Kidney (tissue), 14 donors: ENCODE data around the gene LAMB3. TPM values are rescaled to one million over a fixed set of nuclear protein-coding genes. Genes with fewer than 3 reads are reported as not detected.

Experiments used
- DNase-seq, 5 donors: peaks; one replicate each; pipeline ENCODE4 v3.0.0-alpha.2; 2013 to 2020
- FAIRE-seq: peaks from 2 replicates; lab custom pipeline; 2012; peaks lifted over from hg19 to GRCh38; lab: Jason Lieb, UNC
- H3K27ac ChIP-seq, 2 donors: one replicate each; pipeline ENCODE4 v1.7.0; 2013; ENCODE audit warnings: low read depth in 2 of 2, low read length in 2 of 2, inconsistent platforms in 1 of 2
- H3K27me3 ChIP-seq: one replicate; pipeline ENCODE4 v1.7.1; 2013; ENCODE audit warnings: low read length, inconsistent platforms; ENCODE audit not compliant: control insufficient read depth, insufficient read depth
- H3K36me3 ChIP-seq, 3 donors: one replicate each; pipeline versions ENCODE4 v1.7.0 to v1.7.1; 2013; ENCODE audit warnings: low read length in 3 of 3, control low read depth in 1 of 3, inconsistent platforms in 1 of 3; ENCODE audit not compliant: insufficient read depth in 3 of 3, control insufficient read depth in 2 of 3
- H3K4me1 ChIP-seq, 3 donors: one replicate each; pipeline versions ENCODE4 v1.7.0 to v1.7.1; 2013; ENCODE audit warnings: low read length in 3 of 3, inconsistent platforms in 1 of 3, low read depth in 1 of 3; ENCODE audit not compliant: control insufficient read depth in 2 of 3, insufficient read depth in 2 of 3
- H3K4me3 ChIP-seq, 3 donors: one replicate each; pipeline versions ENCODE4 v1.7.0 to v1.8.1; 2013; ENCODE audit warnings: low read length in 3 of 3, control low read depth in 1 of 3, inconsistent platforms in 1 of 3
- H3K9ac ChIP-seq, 3 donors: one replicate each; pipeline versions ENCODE4 v1.7.0 to v1.7.1; 2013; ENCODE audit warnings: low read length in 3 of 3, control low read depth in 1 of 3, inconsistent platforms in 1 of 3
- H3K9me3 ChIP-seq, 3 donors: one replicate each; pipeline versions ENCODE4 v1.7.0 to v1.7.1; 2013; ENCODE audit warnings: low read length in 3 of 3, control low read depth in 1 of 3, inconsistent platforms in 1 of 3; ENCODE audit not compliant: control insufficient read depth in 2 of 3, insufficient read depth in 1 of 3
- intact Hi-C: fragments of 100-400 bp; cut with DNase I; formaldehyde crosslinking; loops from one replicate; pipeline ENCODE4 v1.11.1; 2022
- polyA plus RNA-seq: library from polyadenylated mRNA; stranded (reverse); fragments of 350-450 nt; fragmentation: Illumina TruSeq; extraction: RNeasy Lipid Tissue Mini Kit (QIAGEN cat#74804); gene quantifications from one replicate; pipeline ENCODE4 v1.2.3, GENCODE V29; 2014; ENCODE audit warnings: low read depth, low replicate concordance; ENCODE audit not compliant: insufficient read depth
- total RNA-seq: library from RNA; stranded (reverse); fragmentation: NEBNext Ultra II Directional; extraction: Animal tissue kit (Norgen Biotek cat#: 25700); gene quantifications from one replicate; pipeline ENCODE4 v1.2.1, GENCODE V29; 2021
- TF ChIP-seq, protein P1 (sequence below): IDR thresholded peaks from 3 replicates; pipeline ENCODE4 v1.5.1; 2012; ENCODE audit warnings: mild to moderate bottlenecking, moderate library complexity, borderline replicate concordance; ENCODE audit not compliant: insufficient read depth; ENCODE audit errors: extremely low read depth
- donor health status: control.
- donor health status: control.
- donor health status: control.
- donor health status: control.
- donor health status: control.
- donor health status: DM: yes; HTN: yes; CAD: no.
- donor health status: Normal renal cell carcinoma (clear cell type).

LAMB3 gene
- total and polyA plus RNA-seq, 2 donors from 2014 or later = 2.5 to 59.7 TPM

DNA sequence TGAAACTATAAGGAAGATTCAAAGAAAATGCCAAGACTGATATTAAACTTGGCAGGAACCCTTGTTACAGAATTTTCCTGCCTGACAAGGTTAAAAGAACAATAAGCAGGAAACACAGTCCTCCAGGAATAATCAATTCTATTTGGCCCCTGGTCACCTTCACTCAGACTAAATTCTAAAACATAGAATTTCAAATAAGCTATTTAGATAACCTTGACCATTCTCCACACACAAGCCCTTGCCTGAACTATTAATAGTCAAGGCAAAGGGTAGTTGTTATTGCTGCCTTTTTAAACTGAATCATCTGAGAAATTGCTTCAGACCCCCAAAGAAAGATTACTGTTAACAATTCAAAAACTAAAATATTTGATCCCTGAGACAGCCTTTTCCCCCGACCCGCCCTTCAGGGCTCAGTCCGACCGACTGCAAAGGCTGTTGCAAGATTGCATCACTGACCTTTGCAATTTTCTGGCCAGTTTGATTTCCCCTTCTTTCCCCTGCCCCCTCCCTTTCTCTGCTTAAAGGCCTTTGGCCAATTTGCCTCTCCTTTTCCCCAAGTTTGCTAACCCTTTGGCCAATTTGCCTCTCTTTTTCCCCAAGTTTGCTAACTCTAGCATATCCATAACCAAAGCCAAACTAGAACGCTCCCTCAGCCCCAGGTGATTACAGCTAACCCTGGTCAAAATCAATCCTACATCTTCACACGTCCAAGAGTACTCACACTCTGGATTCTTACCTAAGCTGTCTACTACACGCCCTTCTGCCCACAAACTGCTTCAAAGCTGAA lies 21.6 kb upstream of the LAMB3 start:
- peak overlapping the region in 1 of 3 donors; percentile 85 for H3K4me3 ChIP-seq
- DNase-seq = no peak
- no peak for FAIRE-seq
- intact Hi-C loops = no loop called here
- H3K4me1 ChIP-seq = peaks cover 3 to 34% (median 27%) of the 10 kb centered on the region in 3 donors
- H3K9me3 ChIP-seq = peaks cover 0 to 5% (median 0%) of the 10 kb centered on the region in 3 donors
- H3K36me3 ChIP-seq = no peaks in the 10 kb centered on the region
- peak overlapping the region in 1 of 3 donors; percentile 83 for H3K9ac ChIP-seq
- no peaks in the 10 kb centered on the region for H3K27me3 ChIP-seq
- TF ChIP-seq, protein P1, sequence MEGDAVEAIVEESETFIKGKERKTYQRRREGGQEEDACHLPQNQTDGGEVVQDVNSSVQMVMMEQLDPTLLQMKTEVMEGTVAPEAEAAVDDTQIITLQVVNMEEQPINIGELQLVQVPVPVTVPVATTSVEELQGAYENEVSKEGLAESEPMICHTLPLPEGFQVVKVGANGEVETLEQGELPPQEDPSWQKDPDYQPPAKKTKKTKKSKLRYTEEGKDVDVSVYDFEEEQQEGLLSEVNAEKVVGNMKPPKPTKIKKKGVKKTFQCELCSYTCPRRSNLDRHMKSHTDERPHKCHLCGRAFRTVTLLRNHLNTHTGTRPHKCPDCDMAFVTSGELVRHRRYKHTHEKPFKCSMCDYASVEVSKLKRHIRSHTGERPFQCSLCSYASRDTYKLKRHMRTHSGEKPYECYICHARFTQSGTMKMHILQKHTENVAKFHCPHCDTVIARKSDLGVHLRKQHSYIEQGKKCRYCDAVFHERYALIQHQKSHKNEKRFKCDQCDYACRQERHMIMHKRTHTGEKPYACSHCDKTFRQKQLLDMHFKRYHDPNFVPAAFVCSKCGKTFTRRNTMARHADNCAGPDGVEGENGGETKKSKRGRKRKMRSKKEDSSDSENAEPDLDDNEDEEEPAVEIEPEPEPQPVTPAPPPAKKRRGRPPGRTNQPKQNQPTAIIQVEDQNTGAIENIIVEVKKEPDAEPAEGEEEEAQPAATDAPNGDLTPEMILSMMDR = no peak
- H3K27ac ChIP-seq = peak overlapping the region; percentile 87 to 91

DNA sequence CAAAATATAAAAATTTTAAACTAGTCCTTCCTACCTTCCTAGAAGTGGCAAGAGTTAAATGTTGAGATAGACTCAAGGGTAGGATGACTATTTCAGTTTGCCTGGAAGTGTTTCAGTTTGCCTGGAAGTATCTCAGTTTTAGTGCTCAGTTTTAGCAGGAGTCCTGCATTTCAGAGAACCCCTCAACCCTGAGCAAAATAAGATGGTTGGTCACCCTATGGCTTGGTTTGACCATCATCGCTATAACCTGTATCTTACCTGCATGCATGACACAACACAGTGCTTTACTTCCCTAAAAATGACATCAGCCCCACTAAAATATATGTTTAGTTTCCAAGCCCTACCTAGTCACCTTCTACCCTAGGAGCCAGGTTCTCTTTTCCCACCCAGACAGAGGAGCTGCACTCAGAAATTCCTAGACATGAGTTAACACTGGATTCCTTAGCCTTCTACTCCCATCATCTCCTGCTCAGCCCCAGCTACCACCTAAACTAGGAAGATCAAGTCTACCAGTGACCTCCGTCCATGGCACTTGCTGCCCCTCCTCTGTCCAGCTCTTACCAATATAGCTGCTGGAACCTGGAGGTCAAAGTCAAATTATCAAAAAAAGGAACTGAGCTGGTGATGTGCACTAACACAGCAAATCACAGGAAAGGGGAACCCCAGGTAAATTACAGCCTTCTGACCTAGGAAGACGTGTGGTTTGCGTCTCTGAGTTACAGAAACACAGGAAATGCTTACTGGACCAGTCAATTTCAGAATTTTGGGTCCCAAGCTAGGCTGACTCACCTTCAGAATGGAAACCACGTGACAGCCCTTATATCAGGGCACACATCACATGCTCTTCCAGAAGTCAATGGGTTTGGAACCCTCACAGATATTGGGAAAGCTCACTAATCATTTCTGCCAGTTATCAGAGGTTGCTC lies 20.7 kb upstream of the LAMB3 start:
- peaks cover 0 to 5% (median 0%) of the 10 kb centered on the region in 3 donors for H3K9me3 ChIP-seq
- DNase-seq (no peak), FAIRE-seq (no peak)
- peak overlapping the region; percentile 68 to 87 for H3K27ac ChIP-seq
- no peaks in the 10 kb centered on the region for H3K36me3 ChIP-seq
- peaks cover 3 to 34% (median 27%) of the 10 kb centered on the region in 3 donors for H3K4me1 ChIP-seq
- H3K4me3 ChIP-seq = no peak overlapping the region
- TF ChIP-seq, protein P1 = no peak
- H3K27me3 ChIP-seq = no peaks in the 10 kb centered on the region
- no peak overlapping the region for H3K9ac ChIP-seq
- intact Hi-C loops = no loop called here

DNA sequence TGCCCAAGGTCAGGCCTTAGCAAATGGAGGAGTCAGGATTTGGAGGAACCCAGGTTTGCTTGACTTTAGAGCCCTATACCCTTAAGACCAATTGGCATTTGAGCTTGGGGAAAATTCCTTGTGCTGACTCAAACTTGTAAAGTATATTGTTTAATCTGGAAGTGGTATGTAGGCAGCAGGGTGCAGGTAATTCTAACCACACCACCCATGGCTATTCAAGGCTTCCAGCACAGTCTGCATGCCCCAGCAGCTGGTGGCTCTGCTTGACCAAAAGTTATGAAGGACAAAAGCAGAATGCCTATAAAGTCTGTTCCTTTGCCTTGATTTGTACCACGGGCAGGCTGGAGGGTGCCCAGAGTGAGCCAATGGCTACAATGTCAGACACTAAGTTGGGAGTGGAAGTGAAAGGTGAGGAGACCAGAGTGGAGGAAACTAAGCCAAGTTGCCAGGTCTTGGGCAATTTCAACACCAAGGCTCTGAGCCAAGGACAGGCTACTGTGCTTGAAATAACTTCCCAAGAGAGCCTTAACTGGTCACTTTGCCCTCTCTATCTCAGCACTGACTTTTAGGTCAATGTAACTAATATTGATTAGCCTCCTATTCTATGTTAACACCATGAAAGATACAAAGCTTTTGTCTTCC lies 18.3 kb upstream of the LAMB3 start:
- no peak overlapping the region for H3K4me3 ChIP-seq
- H3K27me3 ChIP-seq = no peaks in the 10 kb centered on the region
- intact Hi-C loops = no loop called here
- H3K4me1 ChIP-seq = peaks cover 0 to 24% (median 21%) of the 10 kb centered on the region in 3 donors
- DNase-seq (no peak), FAIRE-seq (no peak)
- TF ChIP-seq, protein P1 = no peak
- no peaks in the 10 kb centered on the region for H3K36me3 ChIP-seq
- H3K27ac ChIP-seq = no peak overlapping the region
- no peak overlapping the region for H3K9ac ChIP-seq
- H3K9me3 ChIP-seq = peaks cover 0 to 5% (median 0%) of the 10 kb centered on the region in 3 donors
